GM23248 (cell line): Measurements from ENCODE around the gene PPT1. TPM values are rescaled to one million over a fixed set of nuclear protein-coding genes. Genes with fewer than 3 reads are reported as not detected.

ENCODE experiments used
- DNase-seq: peaks from one replicate; pipeline ENCODE4 v3.0.0-alpha.2; 2015
- H2AFZ ChIP-seq: fragments of 200-600 bp; sonication (generic); 2 replicates; pipeline ENCODE4 v1.6.1; 2016; ENCODE audit warnings: antibody characterized with exemption
- H3F3A ChIP-seq: fragments of 200-600 bp; sonication (generic); 2 replicates; pipeline ENCODE4 v1.6.1; 2016; ENCODE audit warnings: mild to moderate bottlenecking, antibody characterized with exemption, mixed run types; ENCODE audit not compliant: insufficient read depth
- H3K27ac ChIP-seq: fragments of 200-600 bp; sonication (generic); 2 replicates; pipeline ENCODE4 v1.5.1; 2016; ENCODE audit warnings: mild to moderate bottlenecking
- H3K27me3 ChIP-seq: fragments of 200-600 bp; sonication (generic); replicated peaks from 2 replicates; pipeline ENCODE4 v1.6.1; 2016; ENCODE audit warnings: mild to moderate bottlenecking; ENCODE audit not compliant: insufficient read depth
- H3K36me3 ChIP-seq: fragments of 200-600 bp; sonication (generic); 2 replicates; pipeline ENCODE4 v1.6.1; 2016; ENCODE audit warnings: low read depth, mild to moderate bottlenecking
- H3K4me1 ChIP-seq: fragments of 200-600 bp; sonication (generic); 2 replicates; pipeline ENCODE4 v1.6.1; 2016; ENCODE audit warnings: mild to moderate bottlenecking; ENCODE audit not compliant: insufficient read depth
- H3K4me2 ChIP-seq: fragments of 200-600 bp; sonication (generic); one replicate; pipeline ENCODE4 v1.6.1; 2016; ENCODE audit warnings: mild to moderate bottlenecking; ENCODE audit not compliant: unreplicated experiment
- H3K4me3 ChIP-seq: fragments of 200-600 bp; sonication (generic); 2 replicates; pipeline ENCODE4 v1.5.1; 2016; ENCODE audit warnings: mild to moderate bottlenecking
- H3K79me2 ChIP-seq: fragments of 200-600 bp; sonication (generic); 2 replicates; pipeline ENCODE4 v1.6.1; 2016; ENCODE audit warnings: mild to moderate bottlenecking; ENCODE audit not compliant: insufficient read depth
- H3K9ac ChIP-seq: fragments of 200-600 bp; sonication (generic); 2 replicates; pipeline ENCODE4 v1.6.1; 2016; ENCODE audit warnings: mild to moderate bottlenecking
- H3K9me2 ChIP-seq: fragments of 200-600 bp; sonication (generic); 2 replicates; pipeline ENCODE4 v1.6.1; 2016; ENCODE audit warnings: mixed run types, mild to moderate bottlenecking, moderate library complexity; ENCODE audit not compliant: insufficient read depth
- H3K9me3 ChIP-seq: fragments of 200-600 bp; sonication (generic); one replicate; pipeline ENCODE4 v1.6.1; 2017; ENCODE audit warnings: low read depth
- H4K20me1 ChIP-seq: fragments of 200-600 bp; sonication (generic); 2 replicates; pipeline ENCODE4 v1.6.0; 2016; ENCODE audit not compliant: insufficient read depth
- EZH2 ChIP-seq: fragments of 200-600 bp; sonication (generic); IDR thresholded peaks from 2 replicates; pipeline ENCODE4 v1.6.1; 2018; ENCODE audit warnings: antibody characterized with exemption, mild to moderate bottlenecking; ENCODE audit not compliant: insufficient read depth, poor library complexity, severe bottlenecking
- EZH2phosphoT487 ChIP-seq: fragments of 200-600 bp; sonication (generic); IDR thresholded peaks from 2 replicates; pipeline ENCODE4 v1.6.1; 2018; ENCODE audit warnings: antibody characterized with exemption, moderate library complexity, mild to moderate bottlenecking, low read depth; ENCODE audit not compliant: insufficient read depth
- WGBS, 2 experiments: methylation state at CpG; one replicate each; pipeline ENCODE4 v1.1.6; 2015 to 2017; ENCODE audit warnings: low lambda C conversion rate in 2 of 2, low coverage in 1 of 2; ENCODE audit errors: missing lambda C conversion rate in 2 of 2; 5-methylcytosine and 5-hydroxymethylcytosine counted together
- in situ Hi-C: fragments of 300-500 bp; cut with MboI; formaldehyde crosslinking; loops from 2 replicates; pipeline ENCODE4 v1.15.0; 2020
- polyA plus RNA-seq: library from polyadenylated mRNA; unstranded; fragments of >200 nt; fragmentation: Nextera tagmentation; extraction: Ambion mirVana; gene quantifications from 2 replicates; pipeline ENCODE4 v1.2.1, GENCODE V29; 2016
- total RNA-seq: library from RNA; depleted of rRNA; stranded (reverse); fragments of >200 nt; shearing (Covaris generic); gene quantifications from 2 replicates; pipeline ENCODE4 v1.2.3, GENCODE V29; 2014; rRNA removed

The PPT1 gene
- total and polyA plus RNA-seq, 2 experiments from 2014 or later: 38.3 to 54.0 TPM

GRCh38 chr1:40024671-40025070, 72.4 kb downstream of the PPT1 start:
- 44 to 45% methylated on average over 2 of the region's 2 CpGs for WGBS, 2 experiments
- H3K27me3 ChIP-seq: no peaks in the 10 kb centered on the region
- no peaks in the 10 kb centered on the region for H3K36me3 ChIP-seq
- no peaks in the 10 kb centered on the region for H3K79me2 ChIP-seq
- DNase-seq: no peak
- TF ChIP-seq EZH2 (no peak), EZH2phosphoT487 (no peak)
- H3K9ac ChIP-seq: no peak overlapping the region
- H3K4me3 ChIP-seq: no peak overlapping the region
- H3K9me3 ChIP-seq: no peaks in the 10 kb centered on the region
- in situ Hi-C loops: no loop called here
- no peaks in the 10 kb centered on the region for H4K20me1 ChIP-seq
- H3K4me1 ChIP-seq: no peaks in the 10 kb centered on the region
- H2AFZ ChIP-seq: no peak overlapping the region
- H3F3A ChIP-seq: peaks cover 8% of the 10 kb centered on the region; the same call in 1 of the 2 replicates
- H3K9me2 ChIP-seq: no peaks in the 10 kb centered on the region
- H3K4me2 ChIP-seq: no peak overlapping the region
- H3K27ac ChIP-seq: no peak overlapping the region

GRCh38 chr1:40023379-40023944, 73.6 kb downstream of the PPT1 start:
- Histone ChIP-seq H3K9me2 (no peaks in the 10 kb centered on the region), H3F3A (peaks cover 8% of the 10 kb centered on the region; the same call in 1 of the 2 replicates), H3K27me3 (no peaks in the 10 kb centered on the region), H3K36me3 (no peaks in the 10 kb centered on the region), H3K4me2 (no peak overlapping the region), H3K9me3 (no peaks in the 10 kb centered on the region), H3K4me1 (no peaks in the 10 kb centered on the region), H3K4me3 (no peak overlapping the region), H2AFZ (no peak overlapping the region), H3K79me2 (no peaks in the 10 kb centered on the region), H3K9ac (no peak overlapping the region), H4K20me1 (no peaks in the 10 kb centered on the region), H3K27ac (no peak overlapping the region)
- TF ChIP-seq EZH2phosphoT487: no peak
- TF ChIP-seq EZH2: no peak
- 69 to 70% methylated on average over 4 of the region's 4 CpGs for WGBS, 2 experiments
- in situ Hi-C loops: no loop called here
- DNase-seq: no peak

Other genes starting within 250 kb of the PPT1 start
- gene TRIT1, start 213.7 kb downstream of the PPT1 start, total RNA-seq: 17.1 and 25.8 TPM in 2 replicates
- 16.2 and 16.9 TPM in 2 replicates for gene TRIT1, start 213.7 kb downstream of the PPT1 start, polyA plus RNA-seq
- 0.32 TPM in 1 of 2 replicates, not detected in the other for gene MYCL, start 195.3 kb downstream of the PPT1 start, total RNA-seq
- gene MYCL, start 195.3 kb downstream of the PPT1 start, polyA plus RNA-seq: 0.34 TPM in 1 of 2 replicates, not detected in the other
- gene MFSD2A, start 142.1 kb downstream of the PPT1 start, total RNA-seq: 4.6 and 9.4 TPM in 2 replicates
- gene MFSD2A, start 142.1 kb downstream of the PPT1 start, polyA plus RNA-seq: 4.2 and 5.4 TPM in 2 replicates
- gene CAP1, start 56.5 kb downstream of the PPT1 start, total RNA-seq: 496 and 560 TPM in 2 replicates
- gene CAP1, start 56.5 kb downstream of the PPT1 start, polyA plus RNA-seq: 576 and 593 TPM in 2 replicates
- gene RLF, start 64.1 kb upstream of the PPT1 start, total RNA-seq: 16.4 and 18.1 TPM in 2 replicates
- gene RLF, start 64.1 kb upstream of the PPT1 start, polyA plus RNA-seq: 6.7 and 7.3 TPM in 2 replicates
- not detected in 2 replicates for gene TMCO2, start 150.7 kb upstream of the PPT1 start, total RNA-seq
- gene TMCO2, start 150.7 kb upstream of the PPT1 start, polyA plus RNA-seq: not detected in 2 replicates
- 79.9 and 83.2 TPM in 2 replicates for gene ZMPSTE24, start 161.0 kb upstream of the PPT1 start, total RNA-seq
- 61.7 and 63.2 TPM in 2 replicates for gene ZMPSTE24, start 161.0 kb upstream of the PPT1 start, polyA plus RNA-seq
- gene COL9A2, start 220.0 kb upstream of the PPT1 start, total RNA-seq: 0.89 and 2.8 TPM in 2 replicates
- gene COL9A2, start 220.0 kb upstream of the PPT1 start, polyA plus RNA-seq: 0.80 and 0.91 TPM in 2 replicates